Vagina (tissue), 2 donors: ENCODE results near the gene DIPK1B.

Experiments
- POLR2A ChIP-seq, 2 donors: fragments of 450-650 bp; IDR thresholded peaks; one replicate each; pipeline ENCODE4 v1.6.1; 2017; ENCODE audit warnings: antibody characterized with exemption in 2 of 2, mild to moderate bottlenecking in 2 of 2, moderate library complexity in 2 of 2
- POLR2AphosphoS5 ChIP-seq, 2 donors: sonication (generic); formaldehyde crosslinking; IDR thresholded peaks; one replicate each; pipeline ENCODE4 v1.9.0; 2017; ENCODE audit warnings: antibody characterized with exemption in 2 of 2, mild to moderate bottlenecking in 2 of 2, low read depth in 1 of 2; ENCODE audit not compliant: insufficient read depth in 1 of 2
- TF ChIP-seq, protein P1 (sequence below), 3 experiments: fragments of 450-650 bp in 2 of 3; fragments of 200-600 bp in 1 of 3; sonication (generic) in 1 of 3; IDR thresholded peaks; one replicate each; pipeline ENCODE4 v1.5.1; 2017 to 2019; ENCODE audit warnings: antibody characterized with exemption in 3 of 3, mild to moderate bottlenecking in 2 of 3, moderate library complexity in 2 of 3

DNA sequence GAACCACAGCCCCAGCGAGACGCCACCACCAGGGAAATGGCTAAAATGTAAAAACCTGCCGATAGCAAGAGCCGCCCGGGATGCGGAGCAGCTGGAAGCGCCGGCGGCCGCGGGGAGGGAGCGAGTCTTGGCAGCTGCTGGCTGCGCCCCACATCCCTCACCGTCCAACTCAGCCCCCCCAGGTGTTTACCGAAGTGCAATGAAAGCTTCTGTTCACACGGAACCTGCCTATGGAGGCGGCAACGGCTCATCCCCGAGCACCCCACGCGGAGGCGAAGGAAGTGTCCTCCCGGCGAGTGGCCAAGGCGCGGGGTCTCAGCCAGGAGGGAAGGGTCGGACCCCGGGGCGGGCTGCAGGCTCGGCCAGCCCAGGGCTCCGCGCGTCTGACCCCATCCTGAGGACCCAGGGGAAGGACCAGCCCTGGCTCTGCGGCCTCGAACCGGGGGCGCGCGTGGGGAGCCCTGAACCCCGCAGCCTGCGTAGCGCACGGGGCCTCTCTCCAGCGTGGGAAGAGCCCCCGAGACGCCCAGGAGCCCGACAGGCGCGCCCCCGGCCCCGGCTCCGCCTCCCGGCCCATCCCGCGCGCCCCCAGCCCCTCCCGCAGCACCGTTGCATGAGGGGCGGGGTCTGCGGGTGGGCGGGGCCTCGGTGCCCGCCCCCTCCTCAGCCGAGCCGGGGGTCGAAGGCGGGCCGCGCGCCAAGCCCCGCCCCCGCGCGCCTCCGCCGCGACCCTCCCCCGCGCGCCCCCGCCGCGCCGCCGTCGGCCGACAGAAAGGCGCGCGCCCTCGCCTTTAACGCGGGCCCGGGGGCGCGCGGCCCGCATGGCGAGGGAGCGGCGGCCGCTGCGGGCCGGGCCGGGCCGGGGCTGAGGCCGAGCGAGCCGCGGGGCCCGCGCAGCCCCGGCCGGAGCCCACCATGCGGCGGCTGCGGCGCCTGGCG lies at the start of gene DIPK1B:
- TF ChIP-seq, protein P1, sequence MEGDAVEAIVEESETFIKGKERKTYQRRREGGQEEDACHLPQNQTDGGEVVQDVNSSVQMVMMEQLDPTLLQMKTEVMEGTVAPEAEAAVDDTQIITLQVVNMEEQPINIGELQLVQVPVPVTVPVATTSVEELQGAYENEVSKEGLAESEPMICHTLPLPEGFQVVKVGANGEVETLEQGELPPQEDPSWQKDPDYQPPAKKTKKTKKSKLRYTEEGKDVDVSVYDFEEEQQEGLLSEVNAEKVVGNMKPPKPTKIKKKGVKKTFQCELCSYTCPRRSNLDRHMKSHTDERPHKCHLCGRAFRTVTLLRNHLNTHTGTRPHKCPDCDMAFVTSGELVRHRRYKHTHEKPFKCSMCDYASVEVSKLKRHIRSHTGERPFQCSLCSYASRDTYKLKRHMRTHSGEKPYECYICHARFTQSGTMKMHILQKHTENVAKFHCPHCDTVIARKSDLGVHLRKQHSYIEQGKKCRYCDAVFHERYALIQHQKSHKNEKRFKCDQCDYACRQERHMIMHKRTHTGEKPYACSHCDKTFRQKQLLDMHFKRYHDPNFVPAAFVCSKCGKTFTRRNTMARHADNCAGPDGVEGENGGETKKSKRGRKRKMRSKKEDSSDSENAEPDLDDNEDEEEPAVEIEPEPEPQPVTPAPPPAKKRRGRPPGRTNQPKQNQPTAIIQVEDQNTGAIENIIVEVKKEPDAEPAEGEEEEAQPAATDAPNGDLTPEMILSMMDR (IDR thresholded peaks at IDR 0.05), result no peak
- TF ChIP-seq POLR2A (IDR thresholded peaks at IDR 0.05), result no peak
- TF ChIP-seq POLR2AphosphoS5 (IDR thresholded peaks at IDR 0.05; ENCODE audit: insufficient read depth in 1 of 2, low read depth in 1 of 2), result no peak
